GM18511 (cell line): ENCODE results near the gene OXSR1.
A peak's percentile ranks its signal among the peaks of the same experiment; 100 is the strongest.
"Not testable (repeated sequence)": the region's sequence is repeated elsewhere in the genome, so short reads cannot be mapped to it uniquely, and the experiment has no call there.

Experiments
- ATAC-seq: cut with Tn5 transposase; IDR thresholded peaks from one replicate; pipeline ENCODE4 v1.9.1; 2021; ENCODE audit warnings: mild to moderate bottlenecking, moderate library complexity; ENCODE audit not compliant: unreplicated experiment

Gene OXSR1

DNA sequence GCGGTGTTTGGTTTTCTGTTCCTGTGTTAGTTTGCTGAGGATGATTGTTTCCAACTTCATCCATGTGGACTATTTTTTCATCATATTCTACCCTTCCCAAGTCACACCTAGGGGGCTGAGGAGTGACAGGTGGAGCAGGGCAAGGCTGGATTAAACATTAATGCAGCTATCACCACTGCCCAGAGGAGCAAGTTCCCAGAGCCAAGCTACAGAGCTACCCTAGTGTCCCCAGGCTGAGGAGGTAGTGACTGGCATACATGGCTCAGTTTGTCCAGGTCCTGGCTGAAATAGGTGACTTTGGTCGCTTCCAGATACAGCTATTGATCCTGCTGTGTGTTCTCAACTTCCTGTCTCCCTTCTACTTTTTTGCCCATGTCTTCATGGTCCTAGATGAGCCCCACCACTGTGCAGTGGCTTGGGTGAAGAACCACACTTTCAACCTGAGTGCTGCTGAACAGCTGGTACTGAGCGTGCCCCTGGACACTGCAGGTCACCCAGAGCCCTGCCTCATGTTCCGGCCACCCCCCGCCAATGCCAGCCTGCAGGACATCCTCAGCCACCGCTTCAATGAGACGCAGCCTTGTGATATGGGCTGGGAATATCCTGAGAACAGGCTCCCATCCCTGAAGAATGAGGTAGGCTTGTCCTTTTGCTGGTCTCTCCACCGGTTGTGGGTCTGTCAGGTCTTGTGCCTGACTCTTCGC, 100.4 kb downstream of the OXSR1 start, which contains the start of gene SLC22A13:
Gene SLC22A13, plus strand, starts transcription at position 209 of the 704 bp plus-strand sequence. Its CDS starts 49 bp downstream, at position 258.
- ATAC-seq: no peak

DNA sequence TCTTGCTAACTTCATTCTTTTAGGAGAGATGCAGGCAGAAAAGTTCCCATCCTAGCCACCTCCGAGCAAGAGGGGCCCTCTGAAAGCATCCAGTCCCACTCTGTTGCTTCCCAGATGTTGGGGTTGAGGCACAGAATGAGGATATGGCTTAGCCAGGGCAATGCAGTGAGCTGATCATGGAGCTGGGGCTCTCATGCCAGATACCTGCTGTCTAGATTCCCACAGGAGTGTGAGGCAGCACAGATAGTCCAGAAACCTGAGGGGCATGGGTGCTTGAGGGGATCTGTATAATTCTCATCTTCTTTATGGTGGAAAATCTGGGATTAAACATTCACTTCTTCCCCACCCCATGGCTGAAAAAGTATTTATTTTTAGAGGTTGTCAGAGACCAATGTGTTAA, 101.5 kb downstream of the OXSR1 start:
- no peak for ATAC-seq

DNA sequence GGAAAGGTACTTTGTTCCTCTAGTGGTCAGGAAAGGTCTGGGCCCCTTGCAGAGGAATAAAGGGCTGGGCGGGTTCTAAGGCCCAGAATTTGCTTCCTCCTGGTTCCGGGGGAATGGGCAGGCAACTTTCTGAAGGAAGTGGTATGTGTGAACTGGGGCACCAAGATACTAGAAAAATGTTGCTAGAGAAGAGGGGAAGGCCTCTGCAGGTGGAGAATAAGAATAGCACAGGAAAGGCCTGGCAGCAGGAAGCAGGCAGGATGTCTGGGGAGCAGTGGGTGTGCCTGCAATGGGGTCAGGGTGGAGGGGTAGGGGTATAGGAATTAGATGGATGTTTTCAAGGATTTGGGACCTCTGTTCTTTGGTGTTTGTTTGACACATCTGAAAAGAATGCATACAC, 102.3 kb downstream of the OXSR1 start:
- no peak for ATAC-seq

DNA sequence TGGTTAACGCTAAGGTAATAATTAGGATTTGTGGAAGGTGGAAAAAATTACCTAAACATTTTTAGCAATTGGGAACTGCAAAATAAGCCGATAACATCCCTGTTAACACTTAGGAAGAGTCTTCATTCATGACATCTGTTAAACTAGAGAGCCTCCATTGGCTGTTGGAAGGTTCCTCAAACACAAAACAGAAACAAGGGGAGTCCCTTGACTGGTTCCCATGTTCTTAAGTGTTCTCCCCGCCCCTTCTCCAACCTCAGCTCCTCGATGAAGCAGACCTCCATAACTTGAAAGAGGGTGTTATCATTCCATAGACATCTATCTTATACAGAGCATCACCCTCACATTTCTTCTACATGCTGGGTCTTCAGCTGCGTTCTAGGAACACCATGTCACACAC, 102.8 kb downstream of the OXSR1 start:
- ATAC-seq: peak; percentile 35

DNA sequence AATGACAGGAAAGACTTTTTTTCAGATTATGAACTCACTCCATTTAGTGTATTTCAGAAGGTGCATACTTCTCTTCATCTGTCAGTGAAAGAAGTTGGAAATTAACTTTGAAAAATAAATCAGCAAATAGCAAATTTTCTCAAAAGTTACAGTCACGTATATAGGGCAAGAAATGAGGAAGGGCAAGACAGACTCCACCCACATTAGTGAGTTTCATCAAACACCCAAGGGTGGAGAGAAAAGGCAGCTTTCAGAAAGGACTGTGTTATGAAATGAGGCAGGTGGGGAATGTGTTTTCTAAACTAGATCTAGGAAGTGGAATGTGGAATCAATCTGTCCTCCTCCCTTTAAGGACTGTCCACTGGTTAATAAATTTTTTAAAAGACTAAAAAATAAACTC, 103.2 kb downstream of the OXSR1 start:
- peak; percentile 71 for ATAC-seq

DNA sequence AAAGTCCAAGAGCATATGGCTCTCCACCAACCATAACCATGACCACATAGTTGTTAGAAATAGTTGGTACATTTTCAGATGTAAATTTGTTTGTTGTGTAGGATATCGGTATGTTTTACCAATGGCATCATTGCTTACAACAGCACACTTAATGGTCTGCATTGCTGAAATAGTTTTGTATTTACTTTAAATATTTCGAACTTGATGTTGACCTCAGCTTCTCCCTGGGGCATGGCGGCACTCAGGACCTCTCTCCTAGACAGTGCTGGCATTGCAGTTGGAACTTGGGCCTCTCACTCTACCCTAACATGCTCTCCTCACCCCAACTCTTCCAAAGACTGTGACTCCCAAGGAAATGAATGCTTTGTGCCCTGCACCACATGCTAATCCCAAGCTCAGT, 105.3 kb downstream of the OXSR1 start:
- ATAC-seq: no peak

DNA sequence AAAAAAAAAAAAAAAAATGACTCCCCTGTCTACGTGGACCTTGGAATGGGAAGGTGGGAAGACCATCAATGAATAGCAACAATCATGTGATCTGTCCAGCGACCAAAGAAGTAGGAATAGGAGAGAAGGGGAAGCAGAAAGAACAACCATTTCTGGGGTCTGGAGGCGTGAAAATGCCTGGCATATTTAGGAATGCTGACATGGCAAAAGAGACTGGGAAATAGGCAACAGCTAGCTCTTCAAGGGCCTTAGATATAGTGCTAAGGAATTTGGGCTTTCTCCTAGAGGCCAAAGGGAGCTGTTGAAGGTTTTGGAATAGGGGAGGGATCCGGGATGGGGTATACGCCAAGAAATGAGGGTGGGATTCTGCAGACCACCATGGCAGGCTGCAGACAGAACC, 106.2 kb downstream of the OXSR1 start:
- no peak for ATAC-seq

DNA sequence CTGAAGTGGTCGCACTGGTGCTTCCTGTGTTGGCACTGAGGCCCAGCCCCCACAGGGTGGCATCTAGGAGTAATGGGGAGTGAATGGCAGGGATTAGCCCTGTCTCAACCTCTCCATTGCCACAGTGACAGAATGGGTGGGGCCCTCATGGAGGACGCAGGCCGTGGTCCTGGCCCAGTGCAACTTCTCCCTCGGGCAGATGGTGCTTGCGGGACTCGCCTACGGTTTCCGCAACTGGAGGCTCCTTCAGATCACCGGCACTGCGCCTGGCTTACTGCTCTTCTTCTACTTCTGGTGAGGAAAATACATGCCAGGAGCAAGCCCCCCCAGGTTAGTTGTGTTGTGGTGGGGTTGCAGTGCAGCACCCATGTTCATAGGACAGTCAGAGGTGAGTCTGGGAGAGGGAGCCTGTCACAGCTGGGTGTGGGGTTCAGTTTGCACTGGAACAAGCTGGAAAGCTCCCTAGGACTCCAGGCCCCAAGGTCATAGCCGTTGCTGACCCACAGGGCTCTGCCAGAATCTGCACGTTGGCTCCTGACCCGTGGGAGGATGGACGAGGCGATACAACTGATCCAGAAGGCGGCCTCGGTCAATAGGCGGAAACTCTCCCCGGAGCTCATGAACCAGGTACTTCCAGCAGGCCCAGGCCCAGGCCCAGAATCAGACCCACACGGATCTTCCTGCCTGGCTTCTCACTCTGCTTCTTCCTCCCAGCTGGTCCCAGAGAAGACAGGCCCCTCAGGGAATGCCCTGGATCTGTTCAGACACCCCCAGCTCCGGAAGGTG, 109.7 kb downstream of the OXSR1 start:
- no peak for ATAC-seq

DNA sequence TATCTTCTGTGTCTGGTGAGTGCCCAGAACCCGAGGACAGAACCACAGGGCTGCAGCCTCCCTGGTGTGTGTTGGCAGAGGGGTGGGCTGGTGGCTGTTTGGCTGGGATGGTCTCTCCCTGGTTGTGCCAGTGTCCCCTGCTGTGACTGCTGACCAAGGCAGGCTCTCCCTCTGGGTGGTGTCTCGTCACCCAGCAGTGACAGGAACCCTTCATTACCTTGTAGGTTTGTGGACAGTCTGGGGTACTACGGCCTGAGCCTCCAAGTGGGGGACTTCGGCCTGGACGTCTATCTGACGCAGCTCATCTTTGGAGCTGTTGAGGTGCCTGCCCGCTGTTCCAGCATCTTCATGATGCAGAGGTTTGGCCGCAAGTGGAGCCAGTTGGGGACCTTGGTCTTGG, 110.3 kb downstream of the OXSR1 start:
- ATAC-seq: no peak

DNA sequence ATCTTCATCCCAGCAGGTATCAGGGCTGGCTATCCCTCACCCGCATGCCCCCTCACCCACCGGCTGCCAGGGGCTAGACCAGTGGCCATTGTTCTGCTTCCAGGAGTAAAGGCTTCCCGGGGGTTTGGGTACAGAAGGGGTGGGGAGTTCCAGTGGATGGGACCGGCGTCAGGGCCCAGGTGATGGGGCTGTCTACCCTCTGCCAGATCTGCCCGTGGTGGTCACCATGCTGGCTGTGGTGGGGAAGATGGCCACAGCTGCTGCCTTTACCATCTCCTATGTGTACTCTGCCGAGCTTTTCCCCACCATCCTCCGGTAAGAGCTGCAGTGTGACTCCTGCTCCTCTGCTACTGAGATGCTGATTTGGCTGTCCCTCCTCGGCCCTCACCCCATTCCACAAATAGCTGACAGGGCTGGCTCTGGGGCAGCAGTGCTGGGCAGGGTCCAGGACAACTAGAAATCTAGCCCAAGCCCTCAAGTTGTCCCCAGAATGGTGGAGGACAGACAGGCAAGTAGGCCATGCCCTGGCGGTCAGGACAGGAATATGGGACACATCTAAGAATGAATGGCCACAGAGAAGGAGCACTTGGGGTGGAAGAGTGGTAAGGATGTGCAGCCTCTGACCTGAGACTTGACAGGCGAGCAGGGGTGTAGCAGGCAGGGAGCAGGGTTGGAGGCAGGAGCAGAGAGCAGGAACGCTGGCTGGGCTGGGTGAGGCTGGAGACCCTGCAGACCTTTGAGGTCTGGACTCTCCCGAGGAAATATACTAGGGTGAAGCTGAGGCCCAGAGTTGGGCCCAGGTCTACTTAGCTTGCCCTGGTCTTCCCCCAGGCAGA, 111.0 kb downstream of the OXSR1 start:
- ATAC-seq: no peak

DNA sequence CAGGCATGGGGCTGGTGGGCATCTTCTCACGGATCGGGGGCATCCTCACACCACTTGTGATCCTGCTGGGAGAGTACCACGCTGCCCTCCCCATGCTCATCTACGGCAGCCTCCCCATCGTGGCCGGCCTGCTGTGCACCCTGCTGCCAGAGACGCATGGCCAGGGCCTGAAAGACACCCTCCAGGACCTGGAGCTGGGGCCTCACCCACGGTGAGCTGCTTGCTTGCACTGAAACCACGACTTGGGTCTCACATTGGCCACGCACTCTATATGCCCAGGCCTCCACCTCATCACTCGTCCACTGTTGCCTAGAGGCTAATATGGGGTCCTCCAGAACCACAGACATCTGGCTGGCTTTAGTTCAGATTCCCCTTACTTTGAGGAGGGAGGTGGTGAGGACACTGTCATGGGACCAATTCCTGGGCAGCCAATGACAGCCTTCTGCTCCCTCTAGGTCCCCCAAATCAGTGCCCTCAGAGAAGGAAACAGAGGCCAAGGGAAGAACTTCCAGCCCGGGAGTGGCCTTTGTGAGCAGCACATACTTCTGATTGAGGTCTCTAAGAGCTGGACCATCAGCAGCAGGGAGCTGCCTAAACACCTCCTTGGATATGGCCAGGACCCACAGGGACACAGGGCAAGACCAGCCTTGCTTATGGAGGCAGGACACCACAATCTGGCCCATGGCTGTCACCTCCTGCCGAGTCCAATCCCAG, 111.7 kb downstream of the OXSR1 start:
- ATAC-seq: no peak

DNA sequence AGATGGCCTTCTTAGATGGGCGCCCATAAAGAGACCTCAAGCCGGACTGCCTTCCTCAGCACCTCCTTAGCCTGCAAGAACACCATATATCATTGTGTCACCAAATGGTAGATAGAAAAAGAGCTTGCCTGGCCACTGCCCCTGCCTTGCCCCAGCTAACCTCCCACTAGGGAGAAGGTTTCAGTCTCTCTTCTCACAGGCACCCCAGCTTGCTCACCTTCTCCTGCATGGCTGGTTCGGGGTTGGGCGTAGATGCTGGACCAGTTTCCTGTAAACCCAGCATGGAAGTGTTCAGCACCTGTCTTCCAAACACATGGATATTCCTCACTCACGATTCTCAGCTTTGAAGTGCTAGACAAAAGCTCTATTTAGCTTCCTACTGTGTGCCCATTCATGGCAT, 113.5 kb downstream of the OXSR1 start:
- no peak for ATAC-seq

DNA sequence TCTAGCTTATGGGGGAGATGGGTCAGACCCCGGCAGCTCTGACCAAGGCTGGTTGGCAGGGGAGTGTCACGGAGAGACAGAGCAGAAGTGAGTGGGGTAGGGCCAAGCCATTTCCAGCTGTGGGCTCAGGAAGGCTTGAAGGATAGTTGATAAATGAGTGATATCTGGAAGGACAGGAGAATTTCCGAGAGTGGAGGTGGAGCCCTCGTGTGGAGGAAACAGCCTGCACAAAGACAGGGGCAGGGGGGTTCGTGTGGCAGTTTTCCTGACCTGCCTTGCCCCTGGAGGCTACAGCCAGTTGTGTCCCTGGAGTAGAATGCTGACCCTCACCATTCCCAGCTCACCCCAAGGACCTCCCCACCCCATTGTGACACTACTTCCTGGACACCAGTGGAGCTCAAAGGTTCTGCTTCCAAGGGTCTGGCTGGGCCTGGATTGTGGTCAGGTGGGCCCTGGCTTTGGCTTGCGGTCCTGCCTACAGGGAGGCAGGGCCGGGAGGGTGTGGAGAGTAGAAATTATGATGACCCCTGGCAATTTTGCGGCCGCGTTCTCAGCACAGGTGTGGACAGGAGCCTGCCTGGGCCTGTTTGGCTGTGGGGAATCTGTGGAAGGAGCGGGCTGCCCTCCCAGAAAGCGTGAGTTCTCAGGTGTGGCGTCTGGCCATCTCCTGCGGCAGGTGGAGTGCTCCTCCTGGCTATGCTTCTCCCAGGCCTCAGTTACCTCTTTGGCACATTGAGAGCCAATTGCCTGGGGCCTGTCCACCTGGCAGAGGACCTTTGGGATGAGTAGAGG, 116.8 kb downstream of the OXSR1 start, which contains the start of gene SLC22A14:
Gene SLC22A14, plus strand, starts transcription at position 400 of the 792 bp plus-strand sequence. CDS start 23,733 bp downstream, outside the sequence.
- no peak for ATAC-seq

DNA sequence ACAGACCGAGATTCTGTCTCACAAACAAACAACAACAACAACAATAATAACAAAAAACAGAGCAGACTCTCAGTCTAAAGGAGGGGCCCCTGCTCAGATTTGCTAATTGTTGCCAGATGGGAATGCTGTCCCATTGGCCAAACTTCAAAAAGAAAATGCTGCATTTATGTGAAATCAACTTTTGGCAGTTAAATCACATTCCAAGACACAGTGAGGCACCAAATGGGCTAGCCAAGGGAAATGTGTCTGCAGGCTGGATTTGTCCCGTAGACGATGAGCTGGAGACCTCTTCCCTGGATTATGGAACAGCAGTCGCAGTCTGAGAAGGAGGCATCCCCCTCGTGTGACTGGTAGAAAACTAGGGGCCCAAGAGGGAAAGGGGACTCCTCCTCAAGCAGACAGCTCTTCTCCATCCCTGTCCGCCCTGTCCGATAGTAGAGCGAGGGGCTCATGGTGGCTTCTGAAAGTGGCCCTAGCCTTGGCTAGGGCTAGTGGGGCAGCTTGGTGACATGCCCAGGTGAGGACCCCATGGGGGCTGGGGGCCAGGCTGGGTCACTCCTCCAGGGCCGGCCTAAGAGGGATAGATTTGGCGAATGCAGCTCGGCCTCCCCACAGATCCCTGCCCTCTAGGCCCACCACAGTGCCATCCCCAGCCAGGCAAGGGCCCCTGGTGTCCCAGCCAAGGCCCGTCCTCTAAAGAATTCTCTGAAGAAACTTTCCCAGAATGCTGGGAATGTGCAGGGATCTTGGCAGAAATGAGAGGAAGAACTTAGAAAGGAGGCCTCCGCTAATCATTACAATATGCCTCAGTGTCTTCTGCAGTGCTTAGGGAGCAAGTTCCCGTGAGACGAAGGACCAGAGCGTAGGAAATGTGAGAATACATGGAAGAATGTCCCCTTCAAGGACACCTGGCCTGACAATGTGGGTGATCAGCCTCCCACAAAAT, 118.7 kb downstream of the OXSR1 start:
- ATAC-seq: no peak

DNA sequence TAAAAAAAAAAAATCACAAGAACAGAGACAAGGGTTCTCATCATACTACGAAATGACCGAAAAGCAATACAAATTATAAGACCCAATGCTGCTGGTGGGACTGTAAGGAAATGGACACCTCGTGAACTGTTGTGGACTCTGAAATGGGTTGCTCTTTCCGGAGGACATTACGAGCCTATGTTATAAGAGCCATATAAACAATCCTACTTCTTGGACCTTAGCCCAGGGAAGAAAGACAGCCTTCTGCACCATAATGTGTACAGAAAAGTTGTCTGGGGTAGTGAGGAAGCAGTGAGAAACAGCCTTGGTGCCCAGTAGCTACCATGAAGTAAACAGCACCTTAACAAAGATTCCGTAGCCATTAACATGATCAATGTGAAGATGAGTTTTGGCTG, 119.4 kb downstream of the OXSR1 start:
- ATAC-seq: no peak

DNA sequence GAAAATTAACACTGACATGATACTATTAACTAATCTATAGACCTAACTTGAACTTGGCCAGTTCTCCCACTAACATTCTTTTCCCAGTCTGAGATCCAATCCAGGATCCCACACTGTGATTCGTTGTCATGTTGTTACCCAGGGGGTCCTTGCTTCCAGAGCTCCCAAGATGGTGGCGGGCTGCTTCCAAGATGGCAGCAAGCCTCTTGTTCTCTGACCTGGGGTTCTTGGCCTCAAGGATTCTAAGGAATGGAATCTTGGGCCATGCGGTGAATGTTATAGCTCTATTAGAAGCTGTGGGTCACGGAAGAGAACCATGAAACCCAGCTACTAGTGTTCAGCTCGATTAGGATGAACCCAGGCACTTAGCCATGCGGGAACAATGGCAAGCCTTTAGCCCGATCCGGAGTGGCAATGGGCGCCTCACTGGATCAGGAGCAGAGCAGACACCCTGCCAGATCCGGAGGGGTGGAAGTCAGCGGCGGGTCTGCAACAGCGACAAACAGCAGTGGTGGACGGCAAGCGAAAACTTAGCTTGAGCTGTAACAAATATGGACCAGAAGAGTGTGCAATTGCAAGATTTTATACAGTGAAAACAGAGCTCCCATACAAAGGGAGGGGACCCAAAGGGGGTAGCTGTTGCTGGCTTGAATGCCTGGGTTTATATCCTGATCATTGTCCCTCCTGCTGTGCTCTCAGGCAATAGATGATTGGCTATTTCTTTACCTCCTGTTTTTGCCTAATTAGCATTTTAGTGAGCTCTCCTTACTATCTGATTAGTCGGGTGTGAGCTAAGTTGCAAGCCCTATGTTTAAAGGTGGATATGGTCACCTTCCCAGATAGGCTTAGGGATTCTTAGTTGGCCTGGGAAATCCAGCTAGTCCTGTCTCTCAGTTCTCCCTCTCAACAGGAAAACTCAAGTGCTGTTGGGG, 124.2 kb downstream of the OXSR1 start:
- ATAC-seq: not testable (repeated sequence)

DNA sequence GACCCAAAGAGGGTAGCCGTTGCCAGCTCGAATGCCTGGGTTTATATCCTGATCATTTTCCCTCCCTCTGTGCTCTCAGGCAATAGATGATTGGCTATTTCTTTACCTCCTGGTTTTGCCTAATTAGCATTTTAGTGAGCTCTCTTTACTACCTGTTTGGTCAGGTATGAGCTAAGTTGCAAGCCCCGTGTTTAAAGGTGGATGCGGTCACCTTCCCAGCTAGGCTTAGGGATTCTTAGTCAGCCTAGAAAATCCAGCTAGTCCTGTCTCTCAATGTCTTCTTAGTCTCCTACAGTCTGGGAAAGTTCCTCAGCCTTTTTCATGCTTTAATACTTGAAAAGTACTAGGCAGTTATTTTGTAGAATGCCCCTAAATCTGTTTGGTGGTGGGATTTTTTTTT, 131.7 kb downstream of the OXSR1 start:
- not testable (repeated sequence) for ATAC-seq

DNA sequence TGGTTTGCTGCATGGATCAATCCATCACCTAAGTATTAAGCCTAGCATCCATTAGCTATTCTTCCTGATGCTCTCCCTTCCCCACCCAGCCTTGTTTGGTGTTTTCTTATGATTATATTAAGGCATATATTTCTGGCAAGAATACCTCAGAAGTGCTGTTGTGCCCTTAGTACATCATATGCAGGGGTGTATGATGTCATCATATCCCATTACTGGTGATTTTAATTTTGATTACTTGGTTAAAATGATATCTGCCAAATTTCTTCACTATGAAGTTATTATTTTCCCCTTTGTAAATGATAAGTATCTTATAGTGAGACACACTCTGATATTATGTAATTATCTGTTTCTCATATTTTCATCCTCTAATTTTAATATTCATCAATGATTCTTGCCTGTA, 132.2 kb downstream of the OXSR1 start:
- ATAC-seq: no peak
